GM12891 (cell line): ENCODE data around the gene APOBEC3A.

Experiments used
- DNase-seq: peaks from one replicate; pipeline ENCODE4 v3.0.0; 2011; ENCODE audit warnings: low spot score; ENCODE audit not compliant: insufficient read length
- FAIRE-seq: peaks from 2 replicates; lab custom pipeline; 2011; peaks lifted over from hg19 to GRCh38; lab: Jason Lieb, UNC
- PAX5 ChIP-seq: IDR thresholded peaks from 2 replicates; pipeline ENCODE4 v1.6.1; 2011; ENCODE audit warnings: low read length, moderate library complexity, mild to moderate bottlenecking; ENCODE audit not compliant: insufficient read depth, severe bottlenecking
- POLR2A ChIP-seq: IDR thresholded peaks from 2 replicates; pipeline ENCODE4 v1.6.1; 2011; ENCODE audit warnings: low read depth, low read length, control low read depth
- POLR2AphosphoS5 ChIP-seq: IDR thresholded peaks from 2 replicates; pipeline ENCODE4 v1.6.1; 2011; ENCODE audit warnings: low read depth, low read length, control low read depth
- POU2F2 ChIP-seq: IDR thresholded peaks from 2 replicates; pipeline ENCODE4 v1.6.1; 2011; ENCODE audit warnings: low read depth, mild to moderate bottlenecking, control low read depth, low read length, moderate library complexity
- SPI1 ChIP-seq: IDR thresholded peaks from 2 replicates; pipeline ENCODE4 v1.6.1; 2011; ENCODE audit warnings: low read depth, low read length, control low read depth
- TAF1 ChIP-seq: IDR thresholded peaks from 2 replicates; pipeline ENCODE4 v1.6.1; 2011; ENCODE audit warnings: low read depth, low read length, control low read depth

Gene APOBEC3A

DNA sequence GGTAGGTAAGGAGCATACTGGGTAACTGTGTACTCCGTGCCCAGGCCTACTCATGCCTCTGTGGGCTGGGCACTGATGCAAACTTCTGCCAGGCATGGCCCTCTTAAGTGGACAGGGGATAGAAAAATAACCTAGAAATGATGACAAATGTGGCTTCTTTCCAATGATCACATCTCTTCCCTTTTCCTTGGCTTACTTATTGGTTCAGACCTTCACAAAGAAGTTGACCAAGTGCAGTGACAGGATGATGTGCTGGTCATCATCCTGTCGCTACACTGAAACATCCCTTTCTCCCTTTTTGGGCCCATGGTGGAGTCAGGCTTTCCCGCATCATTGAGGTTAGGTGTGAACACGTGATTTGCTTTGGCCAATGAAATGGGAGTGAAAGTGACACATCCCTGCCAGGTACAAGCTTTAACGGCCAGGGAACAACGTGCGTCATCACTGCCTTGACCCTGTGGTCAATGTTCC lies 31.8 kb upstream of the APOBEC3A start:
- TF ChIP-seq POU2F2 (no peak), POLR2AphosphoS5 (no peak), PAX5 (no peak), POLR2A (no peak), SPI1 (no peak), TAF1 (no peak)
- FAIRE-seq = no peak
- DNase-seq = no peak

DNA sequence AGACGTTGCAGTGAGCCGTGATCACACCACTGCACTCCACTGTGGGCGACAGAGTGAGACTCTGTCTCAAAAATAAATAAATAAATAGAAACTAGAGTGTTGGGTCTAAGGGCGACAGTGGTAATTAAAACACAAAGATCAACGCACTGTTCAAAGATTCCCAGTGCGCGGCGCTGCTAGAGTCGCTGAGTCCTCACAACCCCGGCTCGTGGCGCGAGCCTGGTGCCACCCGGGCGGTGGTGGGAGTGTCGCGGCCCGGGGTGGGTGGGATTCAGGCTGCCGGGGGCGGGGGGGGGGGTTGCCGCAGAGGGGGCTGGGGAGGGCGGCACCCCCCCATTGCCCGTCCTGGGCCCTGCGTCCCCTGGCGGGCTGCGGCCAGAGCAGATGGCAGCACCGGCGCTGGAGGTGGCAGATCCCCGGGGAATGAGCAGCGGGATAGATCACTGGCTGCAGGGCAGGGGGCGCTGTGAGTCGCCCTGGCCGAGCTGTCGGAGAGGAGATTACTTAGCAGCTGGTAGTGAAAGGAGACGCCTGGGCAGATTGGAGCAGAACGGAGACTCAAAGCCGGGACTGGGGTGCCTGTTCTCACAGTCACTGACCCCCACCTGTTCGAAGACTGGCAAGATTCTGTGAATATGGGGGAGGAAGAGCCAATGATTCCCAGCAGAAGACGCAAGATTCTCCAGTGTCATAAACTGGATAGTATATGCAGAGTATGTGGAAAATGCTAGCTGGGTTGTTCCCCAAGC lies 30.2 kb upstream of the APOBEC3A start:
- FAIRE-seq (peak; percentile 86), DNase-seq (peak; percentile 49)
- TF ChIP-seq POU2F2 (no peak), POLR2A (no peak), SPI1 (no peak), TAF1 (no peak), PAX5 (no peak), POLR2AphosphoS5 (no peak)

GRCh38 chr22:38930512-38930911 lies 26.9 kb upstream of the APOBEC3A start:
- DNase-seq (no peak), FAIRE-seq (no peak)
- TF ChIP-seq SPI1 (no peak), POLR2A (no peak), TAF1 (no peak), POLR2AphosphoS5 (no peak), PAX5 (no peak), POU2F2 (no peak)

GRCh38 chr22:38935023-38935422 lies 22.4 kb upstream of the APOBEC3A start:
- TF ChIP-seq POLR2AphosphoS5 (no peak), POU2F2 (no peak)
- DNase-seq (no peak), FAIRE-seq (no peak)

GRCh38 chr22:38935616-38936015 lies 21.8 kb upstream of the APOBEC3A start:
- no peak for DNase-seq
- TF ChIP-seq POLR2A (no peak), TAF1 (no peak), SPI1 (no peak), PAX5 (no peak)
- FAIRE-seq = no peak

DNA sequence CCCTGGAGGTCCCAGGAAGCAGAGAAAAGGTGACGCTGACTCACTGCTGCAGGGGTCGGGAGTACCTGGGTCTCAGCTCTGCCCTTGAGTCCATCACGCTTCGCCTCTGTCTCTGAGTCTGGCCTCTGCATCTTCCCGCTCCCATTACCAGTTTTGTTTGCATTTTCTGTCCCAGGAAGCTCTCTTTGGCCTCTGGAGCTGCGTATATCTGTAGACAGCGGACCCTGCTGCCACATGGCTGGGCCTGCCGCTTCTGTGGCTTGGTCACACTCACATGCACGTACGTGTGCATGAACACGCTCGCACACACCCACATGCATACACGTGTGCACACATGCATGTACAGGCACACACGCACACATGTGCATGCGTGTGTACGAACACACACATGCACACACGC lies 20.8 kb upstream of the APOBEC3A start:
- TF ChIP-seq POU2F2 (no peak), POLR2A (no peak), PAX5 (no peak), SPI1 (no peak), POLR2AphosphoS5 (no peak), TAF1 (no peak)
- DNase-seq (no peak), FAIRE-seq (no peak)

DNA sequence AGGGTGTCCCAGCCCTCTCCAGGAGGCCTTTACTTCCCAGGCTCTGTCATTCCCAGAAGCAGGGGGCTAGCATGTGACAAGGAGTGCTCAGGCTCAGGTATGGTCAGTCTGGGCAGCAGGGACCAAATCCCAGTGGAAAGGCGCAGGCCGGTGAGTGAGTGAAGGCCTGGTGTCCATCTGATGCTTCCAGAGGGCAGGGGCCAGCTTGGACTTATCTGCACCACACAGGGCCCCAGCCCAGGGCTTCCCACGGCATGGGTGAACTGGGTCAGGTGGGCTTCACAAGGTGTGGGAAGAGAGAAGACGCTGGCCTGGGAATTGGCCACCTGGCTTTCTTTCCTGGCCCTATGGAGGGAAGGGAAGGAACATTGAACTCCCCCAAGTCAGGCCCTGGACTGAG lies 20.4 kb upstream of the APOBEC3A start:
- no peak for TF ChIP-seq TAF1
- no peak for TF ChIP-seq POU2F2
- no peak for FAIRE-seq

DNA sequence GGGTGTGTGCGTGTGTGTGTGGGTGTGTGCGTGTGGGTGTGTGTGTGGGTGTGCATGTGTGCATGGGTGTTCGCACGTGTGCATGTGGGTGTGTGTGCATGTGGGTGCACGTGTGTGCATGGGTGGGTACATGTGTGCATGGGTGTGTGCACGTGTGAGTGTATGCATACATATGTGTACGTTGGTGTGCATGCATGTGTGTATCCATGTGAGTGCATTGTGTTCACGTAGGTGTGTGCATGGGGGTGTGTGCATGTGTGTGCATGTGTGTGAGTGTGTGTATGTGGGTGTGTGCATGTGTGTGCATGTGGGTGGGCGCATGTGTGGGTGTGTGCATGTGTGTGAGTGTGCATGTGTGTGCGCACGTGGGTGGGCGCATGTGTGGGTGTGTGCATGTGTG lies 19.9 kb upstream of the APOBEC3A start:
- DNase-seq (no peak), FAIRE-seq (peak; percentile 65)
- TF ChIP-seq SPI1 = no peak
- peak; percentile 48; the same call in 1 of the 2 replicates for TF ChIP-seq POU2F2
- no peak for TF ChIP-seq TAF1

More for the DNA sequence above, 20.4 kb upstream of the APOBEC3A start:
- DNase-seq = no peak

- DNase-seq (no peak), FAIRE-seq (no peak)
- TF ChIP-seq POU2F2 (no peak), POLR2A (no peak), SPI1 (no peak), PAX5 (no peak), POLR2AphosphoS5 (no peak), TAF1 (no peak)
Observed at GRCh38 chr22:38938221-38938620, 19.2 kb upstream of the APOBEC3A start.

DNA sequence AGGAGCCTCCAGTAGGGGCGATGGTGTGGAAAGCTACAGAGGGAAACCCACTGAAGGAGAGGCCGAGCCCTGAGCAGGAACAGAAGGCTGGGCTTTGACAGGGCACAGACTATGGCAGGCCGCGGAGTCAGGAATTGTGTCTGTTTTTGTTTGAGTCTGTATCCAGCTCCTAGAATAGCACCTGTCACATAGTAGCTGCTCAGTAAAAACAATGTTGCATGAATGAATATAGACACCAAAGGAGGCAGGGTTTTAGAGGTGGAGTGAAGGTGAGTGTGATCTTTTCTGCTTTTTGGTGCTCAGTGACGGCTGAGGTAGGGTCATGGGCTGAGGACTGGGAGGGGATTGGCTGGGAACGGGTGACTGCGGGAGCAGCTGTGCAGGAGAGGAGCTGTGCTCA lies 18.5 kb upstream of the APOBEC3A start:
- DNase-seq = no peak
- TF ChIP-seq POLR2AphosphoS5 = no peak
- no peak for TF ChIP-seq POLR2A
- no peak for TF ChIP-seq TAF1
- no peak for TF ChIP-seq PAX5
- no peak for TF ChIP-seq POU2F2
- no peak for TF ChIP-seq SPI1
- peak; percentile 48 for FAIRE-seq

DNA sequence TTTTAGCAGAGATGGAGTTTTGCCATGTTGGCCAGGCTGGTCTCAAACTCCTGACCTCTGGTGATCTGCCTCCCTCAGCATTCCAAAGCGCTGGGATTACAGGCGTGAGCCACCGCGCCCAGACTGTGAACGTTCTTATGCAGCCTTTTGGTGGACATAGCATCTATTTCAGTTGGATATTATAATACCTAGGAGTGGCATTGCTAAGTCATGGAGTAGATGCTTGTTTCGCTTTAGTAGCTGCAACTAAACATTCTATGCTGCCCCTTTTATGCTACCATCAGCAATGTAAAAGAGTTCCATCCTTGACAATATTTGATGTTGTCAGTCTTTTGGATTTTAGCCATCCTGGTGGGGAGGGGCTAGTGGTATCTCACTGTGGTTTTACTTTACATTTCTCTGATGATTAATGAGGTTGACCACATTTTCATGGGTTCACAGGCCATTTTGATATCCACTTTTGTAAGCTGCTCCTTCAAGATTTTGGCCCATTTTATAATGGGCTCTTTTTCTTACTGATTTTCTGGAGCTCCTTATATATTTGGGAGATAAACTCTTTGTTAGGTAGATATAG lies 16.5 kb upstream of the APOBEC3A start:
- no peak for DNase-seq
- FAIRE-seq = no peak
- no peak for TF ChIP-seq POU2F2
